Measurements from ENCODE around the gene FLRT3. TPM values are rescaled to one million over a fixed set of nuclear protein-coding genes. Genes with fewer than 3 reads are reported as not detected.

FLRT3 gene
- total and polyA plus RNA-seq, 2 experiments from 2014 or later: 2.4 to 3.0 TPM

GRCh38 chr20:14335052-14335451, 2.4 kb downstream of the FLRT3 start:
- TF ChIP-seq EZH2phosphoT487 (IDR thresholded peaks at IDR 0.05; ENCODE audit: insufficient read depth, low read depth): no peak
- no peak for TF ChIP-seq EZH2 (IDR thresholded peaks at IDR 0.05; ENCODE audit: insufficient read depth, poor library complexity, severe bottlenecking)
- H2AFZ ChIP-seq: peak overlapping the region; percentile 27

DNA sequence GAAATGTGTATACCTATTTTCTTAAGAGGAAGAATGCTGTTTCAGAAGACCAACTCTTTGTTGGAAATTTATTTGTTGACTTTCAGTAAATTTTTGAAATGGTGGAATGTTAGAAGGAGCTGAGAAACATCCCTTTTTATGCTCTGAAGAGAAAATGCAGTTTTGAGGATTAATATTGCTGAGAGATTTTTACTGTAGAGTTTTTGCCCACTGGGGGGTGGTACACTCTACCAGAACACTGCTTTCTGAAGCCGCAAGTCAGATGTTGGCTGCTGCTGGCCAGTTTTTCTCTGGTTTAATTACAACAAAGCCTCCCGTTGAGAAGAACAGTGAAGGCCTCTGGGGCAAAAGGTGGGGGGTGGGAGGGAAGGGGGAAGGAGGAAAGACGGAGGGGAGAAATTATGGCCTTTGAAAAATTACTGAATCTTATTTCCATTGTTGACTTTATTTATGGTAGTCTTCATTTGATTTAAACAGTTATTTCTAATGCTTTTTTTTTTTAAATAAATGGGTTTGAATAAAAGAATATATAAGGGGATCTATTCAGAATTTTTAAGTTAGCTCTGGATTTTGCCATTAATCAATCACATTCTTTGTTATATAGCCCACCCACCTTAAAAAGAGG, 3.0 kb downstream of the FLRT3 start:
- Histone ChIP-seq H3K36me3 (ENCODE audit: low read depth) (no peaks in the 10 kb centered on the region), H2AFZ (peak overlapping the region; percentile 27), H3K27me3 (replicated peaks; ENCODE audit: insufficient read depth) (no peaks in the 10 kb centered on the region), H3F3A (ENCODE audit: insufficient read depth) (no peaks in the 10 kb centered on the region), H3K9me3 (ENCODE audit: low read depth) (no peaks in the 10 kb centered on the region), H3K79me2 (ENCODE audit: insufficient read depth) (peaks cover 8% of the 10 kb centered on the region; the same call in 1 of the 2 replicates), H3K9ac (peak overlapping the region; percentile 10; the same call in 1 of the 2 replicates), H3K4me3 (peak overlapping the region; percentile 40), H3K27ac (no peak overlapping the region), H3K4me2 (ENCODE audit: unreplicated experiment) (peak overlapping the region; percentile 97), H4K20me1 (ENCODE audit: insufficient read depth) (no peaks in the 10 kb centered on the region), H3K4me1 (ENCODE audit: insufficient read depth) (peaks cover 15% of the 10 kb centered on the region), H3K9me2 (ENCODE audit: insufficient read depth) (no peaks in the 10 kb centered on the region)
- peak; percentile 75 for DNase-seq
- TF ChIP-seq EZH2phosphoT487 (IDR thresholded peaks at IDR 0.05; ENCODE audit: insufficient read depth, low read depth) (no peak), EZH2 (IDR thresholded peaks at IDR 0.05; ENCODE audit: insufficient read depth, poor library complexity, severe bottlenecking) (no peak)
- in situ Hi-C loops (cut with MboI): loop anchor here (25.0 kb wide), 2 partner anchors 903 to 1603 kb away; no protein-coding TSS in a partner anchor
- 5 to 7% methylated on average over 3 of the region's 3 CpGs for WGBS, 2 experiments (ENCODE audit: low coverage in 1 of 2, low lambda C conversion rate in 2 of 2, missing lambda C conversion rate in 2 of 2)

More at GRCh38 chr20:14335052-14335451, 2.4 kb downstream of the FLRT3 start:
- Histone ChIP-seq H3K9me2 (ENCODE audit: insufficient read depth) (no peaks in the 10 kb centered on the region), H3K4me1 (ENCODE audit: insufficient read depth) (peaks cover 15% of the 10 kb centered on the region), H3K79me2 (ENCODE audit: insufficient read depth) (peaks cover 8% of the 10 kb centered on the region; the same call in 1 of the 2 replicates), H3F3A (ENCODE audit: insufficient read depth) (no peaks in the 10 kb centered on the region), H3K9ac (peak overlapping the region; percentile 10; the same call in 1 of the 2 replicates), H3K27me3 (replicated peaks; ENCODE audit: insufficient read depth) (no peaks in the 10 kb centered on the region), H3K27ac (no peak overlapping the region), H3K9me3 (ENCODE audit: low read depth) (no peaks in the 10 kb centered on the region), H4K20me1 (ENCODE audit: insufficient read depth) (no peaks in the 10 kb centered on the region), H3K4me2 (ENCODE audit: unreplicated experiment) (peak overlapping the region; percentile 97), H3K36me3 (ENCODE audit: low read depth) (no peaks in the 10 kb centered on the region), H3K4me3 (peak overlapping the region; percentile 40)
- no peak for DNase-seq
- in situ Hi-C loops (cut with MboI): loop anchor here (25.0 kb wide), 2 partner anchors 902 to 1602 kb away; no protein-coding TSS in a partner anchor

DNA sequence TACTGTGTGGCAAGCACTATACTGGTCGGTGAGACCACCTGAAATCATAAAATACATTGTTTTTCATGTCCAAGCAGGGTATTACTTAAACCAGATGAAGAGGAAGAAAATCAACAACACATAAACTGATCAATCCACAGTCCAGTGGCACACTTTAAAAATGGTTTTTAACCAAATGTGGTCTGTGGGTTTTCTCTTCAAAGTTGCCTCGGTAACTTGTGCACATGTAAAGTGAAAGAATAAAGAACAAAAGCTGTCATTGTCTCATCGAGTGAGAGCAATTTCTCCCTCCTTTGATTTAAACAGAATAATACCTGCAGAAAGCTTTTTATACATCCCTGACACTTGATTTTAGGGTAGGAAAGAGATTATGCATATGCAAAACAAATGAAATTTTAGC, 3.7 kb downstream of the FLRT3 start:
- peak overlapping the region; percentile 27 for H2AFZ ChIP-seq
- H3K4me2 ChIP-seq (ENCODE audit: unreplicated experiment): peak overlapping the region; percentile 97
- TF ChIP-seq EZH2phosphoT487 (IDR thresholded peaks at IDR 0.05; ENCODE audit: insufficient read depth, low read depth) (no peak), EZH2 (IDR thresholded peaks at IDR 0.05; ENCODE audit: insufficient read depth, poor library complexity, severe bottlenecking) (no peak)
- peaks cover 15% of the 10 kb centered on the region for H3K4me1 ChIP-seq (ENCODE audit: insufficient read depth)
- no peaks in the 10 kb centered on the region for H3K27me3 ChIP-seq (replicated peaks; ENCODE audit: insufficient read depth)
- no peaks in the 10 kb centered on the region for H4K20me1 ChIP-seq (ENCODE audit: insufficient read depth)
- H3K9ac ChIP-seq: peak overlapping the region; percentile 10; the same call in 1 of the 2 replicates
- H3K9me3 ChIP-seq (ENCODE audit: low read depth): no peaks in the 10 kb centered on the region
- peaks cover 8% of the 10 kb centered on the region; the same call in 1 of the 2 replicates for H3K79me2 ChIP-seq (ENCODE audit: insufficient read depth)
- in situ Hi-C loops (cut with MboI): loop anchor here (25.0 kb wide), 2 partner anchors 904 to 1604 kb away; no protein-coding TSS in a partner anchor
- no peak overlapping the region; the same call in 1 of the 2 replicates for H3K4me3 ChIP-seq
- H3K36me3 ChIP-seq (ENCODE audit: low read depth): no peaks in the 10 kb centered on the region
- no peaks in the 10 kb centered on the region for H3F3A ChIP-seq (ENCODE audit: insufficient read depth)
- H3K27ac ChIP-seq: no peak overlapping the region
- no peaks in the 10 kb centered on the region for H3K9me2 ChIP-seq (ENCODE audit: insufficient read depth)
- 61 to 64% methylated on average over 3 of the region's 3 CpGs for WGBS, 2 experiments (ENCODE audit: low coverage in 1 of 2, low lambda C conversion rate in 2 of 2, missing lambda C conversion rate in 2 of 2)
- DNase-seq: no peak

- no peak overlapping the region for H3K9ac ChIP-seq
- DNase-seq: no peak
- H3K36me3 ChIP-seq (ENCODE audit: low read depth): no peaks in the 10 kb centered on the region
- no peak overlapping the region for H2AFZ ChIP-seq
- in situ Hi-C loops (cut with MboI): loop anchor here (25.0 kb wide), 2 partner anchors 904 to 1604 kb away; no protein-coding TSS in a partner anchor
- H3K4me2 ChIP-seq (ENCODE audit: unreplicated experiment): no peak overlapping the region
- H3K4me3 ChIP-seq: no peak overlapping the region
- H3K9me2 ChIP-seq (ENCODE audit: insufficient read depth): no peaks in the 10 kb centered on the region
- H3K27ac ChIP-seq: no peak overlapping the region
- peaks cover 15% of the 10 kb centered on the region for H3K4me1 ChIP-seq (ENCODE audit: insufficient read depth)
- no peaks in the 10 kb centered on the region for H4K20me1 ChIP-seq (ENCODE audit: insufficient read depth)
- peaks cover 8% of the 10 kb centered on the region; the same call in 1 of the 2 replicates for H3K79me2 ChIP-seq (ENCODE audit: insufficient read depth)
- WGBS, 2 experiments (ENCODE audit: low coverage in 1 of 2, low lambda C conversion rate in 2 of 2, missing lambda C conversion rate in 2 of 2): 96 to 98% methylated on average over 2 of the region's 2 CpGs
- H3F3A ChIP-seq (ENCODE audit: insufficient read depth): no peaks in the 10 kb centered on the region
- no peaks in the 10 kb centered on the region for H3K27me3 ChIP-seq (replicated peaks; ENCODE audit: insufficient read depth)
- no peaks in the 10 kb centered on the region for H3K9me3 ChIP-seq (ENCODE audit: low read depth)
- no peak for TF ChIP-seq EZH2 (IDR thresholded peaks at IDR 0.05; ENCODE audit: insufficient read depth, poor library complexity, severe bottlenecking)
- no peak for TF ChIP-seq EZH2phosphoT487 (IDR thresholded peaks at IDR 0.05; ENCODE audit: insufficient read depth, low read depth)
These were observed 4.5 kb downstream of the FLRT3 start for GRCh38 chr20:14332866-14333265.
